ENCODE results near the gene GDF2.

Gene GDF2

DNA sequence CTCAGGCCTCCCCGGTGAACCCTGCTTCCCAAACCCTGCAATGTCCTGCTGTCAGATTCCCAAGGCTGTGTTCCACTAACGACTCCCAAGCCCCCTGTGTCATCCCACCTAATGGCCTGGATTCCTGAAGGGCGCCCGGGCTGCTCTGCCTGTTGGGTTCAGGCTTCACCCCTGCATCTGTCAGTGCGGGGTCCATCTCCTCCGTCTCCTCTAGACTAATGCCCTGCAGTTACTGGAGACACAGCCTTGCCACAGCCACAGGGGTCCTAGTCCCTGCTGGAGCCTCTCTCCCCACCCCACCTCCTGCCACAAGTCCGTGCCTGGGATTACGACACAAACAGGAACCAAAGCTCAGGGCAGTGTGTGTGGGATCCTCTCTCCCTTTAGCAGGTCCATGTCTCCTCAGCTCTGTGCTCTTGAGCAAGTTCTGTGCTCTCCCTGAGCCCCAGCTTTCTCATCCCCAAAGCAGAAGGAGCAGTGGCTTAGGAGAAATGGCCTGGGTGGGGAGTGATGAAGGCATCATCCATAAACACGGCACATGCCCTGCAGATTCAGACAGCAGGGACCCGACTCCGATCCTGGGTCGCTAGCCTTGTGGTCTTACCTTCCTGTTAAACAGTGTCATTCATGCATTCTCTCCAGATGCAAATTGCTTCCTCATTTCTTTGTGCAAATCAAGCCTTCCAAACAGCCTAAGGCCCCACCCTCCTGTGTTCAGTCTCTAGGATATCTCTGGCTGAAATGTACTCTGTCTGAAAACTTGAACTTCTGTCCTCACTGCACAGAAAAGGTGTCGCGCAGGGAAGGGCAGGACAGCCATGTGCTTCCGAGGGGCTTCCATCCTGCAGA lies 17.7 kb downstream of the GDF2 start:
- DNase-seq (ENCODE audit: low read depth, low spot score) = no peak
- ChIA-PET CTCF (interaction anchor here (0.9 to 4.1 kb wide), 18 partner anchors 8 to 346 kb away, joined by 3 to 25 read pairs (median 4); no protein-coding TSS in a partner anchor), POLR2A (no interaction called here)
- no peak overlapping the region for H3K4me3 ChIP-seq (ENCODE audit: low read depth, low read length)
- TF ChIP-seq CTCF (IDR thresholded peaks at IDR 0.05; ENCODE audit: insufficient read depth, low read length, missing control alignments) = no peak

DNA sequence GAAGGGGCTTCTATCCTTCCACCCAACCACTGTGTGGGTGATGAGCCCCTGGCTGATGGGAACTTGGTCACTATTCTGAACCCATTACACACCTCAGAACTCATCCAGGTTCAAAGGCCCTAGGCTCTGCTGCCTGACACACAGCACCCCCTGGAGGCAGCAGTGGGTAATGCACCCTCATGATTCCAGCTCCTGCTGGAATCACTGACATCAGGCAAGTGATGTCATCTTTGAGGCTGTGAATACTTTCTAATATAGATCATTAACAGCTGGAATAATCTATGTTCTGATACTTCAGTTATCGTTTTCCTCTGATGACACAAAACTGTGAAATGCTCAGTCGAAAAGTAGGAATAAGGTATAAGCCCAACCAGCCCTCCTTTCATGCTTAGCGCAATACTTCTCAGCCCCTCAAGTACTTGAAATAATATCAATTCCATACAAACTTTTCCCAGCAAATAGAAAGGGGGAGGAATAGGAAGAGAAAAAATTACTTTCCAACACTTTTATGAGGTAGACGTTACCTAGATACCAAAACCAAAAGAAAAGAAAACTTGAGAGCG lies 18.4 kb downstream of the GDF2 start:
- H3K4me3 ChIP-seq (ENCODE audit: low read depth, low read length) = no peak overlapping the region
- POLR2A ChIA-PET = no interaction called here
- DNase-seq (ENCODE audit: low read depth, low spot score) = no peak
- peak; percentile 90 for TF ChIP-seq CTCF (IDR thresholded peaks at IDR 0.05; ENCODE audit: insufficient read depth, low read length, missing control alignments)
- CTCF ChIA-PET = interaction anchor here (0.7 to 4.1 kb wide), 21 partner anchors 9 to 347 kb away, joined by 3 to 25 read pairs (median 4); no protein-coding TSS in a partner anchor

DNA sequence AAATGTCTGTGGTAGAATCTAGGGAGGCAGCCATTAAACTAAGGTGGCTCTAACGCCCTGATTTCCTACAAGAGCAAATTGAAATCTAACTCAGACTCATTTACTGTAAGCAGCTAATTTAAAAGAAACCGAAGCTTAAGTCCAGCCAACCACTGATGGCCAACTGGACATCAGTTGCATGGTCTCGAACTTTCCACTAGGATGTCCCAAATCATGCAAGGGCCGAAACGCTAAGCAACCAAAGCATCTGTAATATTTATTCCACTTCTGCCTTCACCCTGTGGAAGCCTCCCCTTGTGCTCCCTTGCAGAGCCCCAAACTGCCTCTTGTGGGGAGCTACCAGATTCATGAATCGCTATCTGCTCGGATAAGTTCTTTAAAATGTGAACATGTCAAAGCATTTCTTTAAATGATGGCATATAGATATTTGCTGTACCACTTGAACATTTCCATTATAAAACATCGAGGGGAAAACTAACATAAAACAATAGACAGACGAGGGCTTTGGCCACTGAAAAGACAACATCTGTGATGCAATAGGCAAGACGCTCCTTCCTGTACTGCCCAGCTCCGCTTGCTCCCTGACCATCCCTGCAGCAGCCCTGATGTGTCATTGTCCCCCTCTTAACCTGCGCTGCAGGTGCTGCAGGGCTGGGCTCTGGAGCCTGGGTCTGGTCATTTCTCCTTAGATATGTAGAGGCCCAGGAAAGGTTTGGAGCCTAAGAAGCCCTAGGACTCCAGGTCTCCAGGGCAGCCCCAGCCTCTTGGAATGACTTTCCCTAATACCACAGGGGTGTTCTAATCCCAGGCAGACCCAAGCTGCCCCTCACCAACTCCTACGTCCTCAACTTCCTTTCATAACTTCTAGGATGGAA lies 23.0 kb downstream of the GDF2 start:
- no peak for TF ChIP-seq CTCF (IDR thresholded peaks at IDR 0.05; ENCODE audit: insufficient read depth, low read length, missing control alignments)
- no peak for DNase-seq (ENCODE audit: low read depth, low spot score)
- CTCF ChIA-PET = interaction anchor here (1.2 to 3.5 kb wide), 3 partner anchors 13 to 353 kb away, joined by 3 to 12 read pairs (median 3); no protein-coding TSS in a partner anchor
- no peak overlapping the region for H3K4me3 ChIP-seq (ENCODE audit: low read depth, low read length)
- POLR2A ChIA-PET = no interaction called here

DNA sequence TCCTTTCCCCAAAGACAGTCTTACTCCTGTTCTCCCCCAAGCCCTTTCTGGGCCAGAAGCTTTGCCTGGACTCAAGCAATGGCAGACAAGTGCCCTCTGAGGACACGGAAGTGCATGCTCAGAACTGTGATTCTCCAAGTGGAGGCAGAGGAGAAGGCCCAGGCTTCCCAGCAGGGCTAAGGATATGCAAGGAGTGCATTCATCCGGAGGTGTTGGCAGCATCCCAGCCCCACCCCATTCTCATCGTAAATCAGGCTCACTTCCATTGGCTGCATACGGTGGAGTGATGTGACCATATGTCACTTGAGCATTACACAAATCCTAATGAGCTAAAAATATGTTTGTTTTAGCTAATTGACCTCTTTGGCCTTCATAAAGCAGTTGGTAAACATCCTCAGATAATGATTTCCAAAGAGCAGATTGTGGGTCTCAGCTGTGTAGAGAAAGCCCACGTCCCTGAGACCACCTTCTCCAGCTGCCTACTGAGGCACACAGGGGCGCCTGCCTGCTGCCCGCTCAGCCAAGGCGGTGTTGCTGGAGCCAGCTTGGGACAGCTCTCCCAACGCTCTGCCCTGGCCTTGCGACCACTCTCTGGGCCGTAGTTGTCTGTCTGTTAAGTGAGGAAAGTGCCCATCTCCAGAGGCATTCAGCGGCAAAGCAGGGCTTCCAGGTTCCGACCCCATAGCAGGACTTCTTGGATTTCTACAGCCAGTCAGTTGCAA lies 24.5 kb downstream of the GDF2 start:
- CTCF ChIA-PET = interaction anchor here (2.1 to 3.5 kb wide), 3 partner anchors 12 to 35 kb away, joined by 7 to 12 read pairs (median 10); no protein-coding TSS in a partner anchor
- DNase-seq (ENCODE audit: low read depth, low spot score) = no peak
- no peak for TF ChIP-seq CTCF (IDR thresholded peaks at IDR 0.05; ENCODE audit: insufficient read depth, low read length, missing control alignments)
- H3K4me3 ChIP-seq (ENCODE audit: low read depth, low read length) = no peak overlapping the region
- POLR2A ChIA-PET = no interaction called here

DNA sequence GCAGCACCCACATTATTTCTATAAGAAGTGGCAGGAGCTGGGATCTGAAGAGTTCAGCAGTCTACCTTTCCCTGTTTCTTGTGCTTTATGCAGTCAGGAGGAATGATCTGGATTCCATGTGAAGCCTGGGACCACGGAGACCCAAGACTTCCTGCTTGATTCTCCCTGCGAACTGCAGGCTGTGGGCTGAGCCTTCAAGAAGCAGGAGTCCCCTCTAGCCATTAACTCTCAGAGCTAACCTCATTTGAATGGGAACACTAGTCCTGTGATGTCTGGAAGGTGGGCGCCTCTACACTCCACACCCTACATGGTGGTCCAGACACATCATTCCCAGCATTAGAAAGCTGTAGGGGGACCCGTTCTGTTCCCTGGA lies 25.0 kb downstream of the GDF2 start:
- TF ChIP-seq CTCF (IDR thresholded peaks at IDR 0.05; ENCODE audit: insufficient read depth, low read length, missing control alignments) = no peak
- CTCF ChIA-PET = interaction anchor here (0.9 to 3.5 kb wide), 5 partner anchors 8 to 35 kb away, joined by 3 to 12 read pairs (median 7); no protein-coding TSS in a partner anchor
- no peak for DNase-seq (ENCODE audit: low read depth, low spot score)
- no peak overlapping the region for H3K4me3 ChIP-seq (ENCODE audit: low read depth, low read length)
- POLR2A ChIA-PET = no interaction called here

Measured in AG04449 (cell line).